ENCODE measurements around the gene ZSWIM3. TPM values are rescaled to one million over a fixed set of nuclear protein-coding genes. Genes with fewer than 3 reads are reported as not detected.

Gene ZSWIM3
- total RNA-seq, 2 donors from 2014 or later = 3.0 to 6.1 TPM

- ATAC-seq (ENCODE audit: insufficient number of reproducible peaks, low FRiP score, low read depth) = no peak
Measured at GRCh38 chr20:45907219-45907948, 50.0 kb downstream of the ZSWIM3 start.

DNA sequence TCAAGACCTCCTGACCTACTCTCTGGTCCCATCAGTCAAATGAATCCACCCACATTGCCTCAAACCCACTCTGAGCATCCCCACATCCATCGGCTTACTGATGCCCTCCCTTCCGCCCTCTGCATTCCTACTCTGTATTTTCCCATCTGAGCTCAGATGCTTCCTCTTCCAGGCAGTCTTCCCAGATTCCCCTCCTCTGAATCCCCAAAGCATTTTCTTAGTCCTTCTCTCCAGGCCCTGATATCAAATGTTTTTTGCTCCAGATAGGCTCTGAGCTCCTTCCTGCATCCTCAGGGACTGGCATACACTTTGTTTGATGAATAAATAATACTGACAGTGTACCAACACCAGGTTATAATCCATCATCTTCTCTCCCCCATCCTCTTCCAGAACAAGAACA, 50.7 kb downstream of the ZSWIM3 start:
- no peak for DNase-seq (ENCODE audit: low spot score)
- Histone ChIP-seq H3K9me3 (no peaks in the 10 kb centered on the region), H3K36me3 (no peaks in the 10 kb centered on the region), H3K4me3 (no peak overlapping the region), H3K27ac (no peak overlapping the region), H3K27me3 (replicated peaks; ENCODE audit: insufficient read depth) (no peaks in the 10 kb centered on the region), H3K4me1 (ENCODE audit: control insufficient read depth in 1 of 2, low read depth in 2 of 2) (peaks cover 6 to 23% of the 10 kb centered on the region in 2 donors)
- no peak for ATAC-seq (ENCODE audit: insufficient number of reproducible peaks, low FRiP score, low read depth)
- TF ChIP-seq, protein P1, sequence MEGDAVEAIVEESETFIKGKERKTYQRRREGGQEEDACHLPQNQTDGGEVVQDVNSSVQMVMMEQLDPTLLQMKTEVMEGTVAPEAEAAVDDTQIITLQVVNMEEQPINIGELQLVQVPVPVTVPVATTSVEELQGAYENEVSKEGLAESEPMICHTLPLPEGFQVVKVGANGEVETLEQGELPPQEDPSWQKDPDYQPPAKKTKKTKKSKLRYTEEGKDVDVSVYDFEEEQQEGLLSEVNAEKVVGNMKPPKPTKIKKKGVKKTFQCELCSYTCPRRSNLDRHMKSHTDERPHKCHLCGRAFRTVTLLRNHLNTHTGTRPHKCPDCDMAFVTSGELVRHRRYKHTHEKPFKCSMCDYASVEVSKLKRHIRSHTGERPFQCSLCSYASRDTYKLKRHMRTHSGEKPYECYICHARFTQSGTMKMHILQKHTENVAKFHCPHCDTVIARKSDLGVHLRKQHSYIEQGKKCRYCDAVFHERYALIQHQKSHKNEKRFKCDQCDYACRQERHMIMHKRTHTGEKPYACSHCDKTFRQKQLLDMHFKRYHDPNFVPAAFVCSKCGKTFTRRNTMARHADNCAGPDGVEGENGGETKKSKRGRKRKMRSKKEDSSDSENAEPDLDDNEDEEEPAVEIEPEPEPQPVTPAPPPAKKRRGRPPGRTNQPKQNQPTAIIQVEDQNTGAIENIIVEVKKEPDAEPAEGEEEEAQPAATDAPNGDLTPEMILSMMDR (IDR thresholded peaks at IDR 0.05) = no peak

More at GRCh38 chr20:45907219-45907948, 50.0 kb downstream of the ZSWIM3 start:
- Histone ChIP-seq H3K4me3 (no peak overlapping the region), H3K27ac (no peak overlapping the region), H3K27me3 (replicated peaks; ENCODE audit: insufficient read depth) (no peaks in the 10 kb centered on the region), H3K9me3 (no peaks in the 10 kb centered on the region), H3K36me3 (no peaks in the 10 kb centered on the region), H3K4me1 (ENCODE audit: control insufficient read depth in 1 of 2, low read depth in 2 of 2) (peaks cover 3 to 19% of the 10 kb centered on the region in 2 donors)
- no peak for DNase-seq (ENCODE audit: low spot score)
- TF ChIP-seq, protein P1 (IDR thresholded peaks at IDR 0.05) = no peak

DNA sequence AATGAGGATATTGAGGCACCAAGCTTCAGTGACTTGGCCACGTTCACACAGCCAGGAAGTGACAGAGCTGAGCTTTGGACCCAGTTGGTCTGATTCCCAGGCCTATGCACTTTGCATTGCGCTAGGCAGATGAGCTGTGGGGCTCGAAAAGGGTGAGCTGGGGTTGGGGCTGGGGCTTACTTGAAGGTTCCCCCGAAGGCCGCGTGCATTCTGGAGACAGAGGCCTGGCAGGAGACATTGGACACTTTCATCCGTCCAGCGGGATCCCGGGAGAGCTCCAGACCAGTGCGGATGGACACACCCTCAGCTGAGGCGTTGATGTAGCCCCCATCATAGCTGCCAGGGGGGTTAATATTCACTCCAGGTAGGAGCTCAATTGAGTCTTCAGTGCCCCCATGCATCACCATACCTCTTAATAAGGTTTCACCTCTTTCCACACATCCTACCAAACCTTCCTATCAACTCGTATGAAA, 52.0 kb downstream of the ZSWIM3 start:
- Histone ChIP-seq H3K27ac (no peak overlapping the region), H3K27me3 (replicated peaks; ENCODE audit: insufficient read depth) (no peaks in the 10 kb centered on the region), H3K9me3 (no peaks in the 10 kb centered on the region), H3K4me3 (peak overlapping the region; percentile 5), H3K4me1 (ENCODE audit: control insufficient read depth in 1 of 2, low read depth in 2 of 2) (peaks cover 6 to 23% of the 10 kb centered on the region in 2 donors), H3K36me3 (no peaks in the 10 kb centered on the region)
- TF ChIP-seq, protein P1 (IDR thresholded peaks at IDR 0.05) = no peak
- no peak for ATAC-seq (ENCODE audit: insufficient number of reproducible peaks, low FRiP score, low read depth)
- DNase-seq (ENCODE audit: low spot score) = no peak

DNA sequence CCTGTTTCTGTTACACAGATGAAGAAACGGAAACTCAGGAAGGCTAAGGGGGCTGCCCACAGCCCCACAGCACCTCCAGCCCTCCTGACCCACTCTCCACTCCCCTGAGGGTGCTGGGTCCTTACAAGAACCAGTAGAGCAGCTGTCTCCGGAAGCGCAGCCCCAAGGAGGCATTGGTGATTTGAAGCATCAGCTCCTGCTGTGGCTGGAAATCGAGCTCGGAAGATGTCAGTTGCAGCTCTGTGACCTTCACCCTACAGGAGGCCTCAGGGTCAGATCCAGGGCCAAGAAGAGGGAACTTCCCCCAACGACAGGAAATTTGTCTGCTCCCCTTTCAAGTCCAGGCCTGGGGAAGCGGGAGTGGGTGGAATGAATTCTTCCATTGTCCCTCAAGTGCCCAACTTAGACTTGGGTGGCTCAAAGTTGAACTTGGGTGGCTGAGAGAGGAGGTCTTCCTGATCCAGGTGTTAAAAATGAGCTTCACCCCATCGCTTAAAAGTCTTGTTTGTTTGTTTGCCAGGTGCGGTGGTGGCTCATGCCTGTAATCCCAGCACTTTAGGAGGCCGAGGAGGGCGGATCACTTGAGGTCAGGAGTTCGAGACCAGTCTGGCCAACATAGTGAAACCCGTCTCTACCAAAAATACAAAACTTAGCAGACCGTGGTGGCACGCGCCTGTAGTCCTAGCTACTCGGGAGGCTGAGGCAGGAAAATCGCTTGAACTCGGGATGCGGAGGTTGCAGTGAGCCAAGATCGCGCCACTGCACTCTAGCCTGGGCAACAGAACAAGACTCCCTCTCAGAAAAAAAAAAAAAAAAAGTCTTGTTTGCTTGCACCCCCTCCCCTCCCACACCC, 52.6 kb downstream of the ZSWIM3 start:
- no peak for ATAC-seq (ENCODE audit: insufficient number of reproducible peaks, low FRiP score, low read depth)
- Histone ChIP-seq H3K27ac (peak overlapping the region in 1 of 2 donors; percentile 20), H3K9me3 (no peaks in the 10 kb centered on the region), H3K4me1 (ENCODE audit: control insufficient read depth in 1 of 2, low read depth in 2 of 2) (peaks cover 6 to 23% of the 10 kb centered on the region in 2 donors), H3K27me3 (replicated peaks; ENCODE audit: insufficient read depth) (no peaks in the 10 kb centered on the region), H3K4me3 (peak overlapping the region; percentile 81), H3K36me3 (no peaks in the 10 kb centered on the region)
- no peak for DNase-seq (ENCODE audit: low spot score)
- TF ChIP-seq, protein P1 (IDR thresholded peaks at IDR 0.05) = no peak
